Transverse colon (tissue), 4 donors: Measurements from ENCODE around the gene BIN2. TPM values are rescaled to one million over a fixed set of nuclear protein-coding genes. Genes with fewer than 3 reads are reported as not detected.
"Not testable (repeated sequence)": the region's sequence is repeated elsewhere in the genome, so short reads cannot be mapped to it uniquely, and the experiment has no call there.

Experiments used
- DNase-seq: peaks from one replicate; pipeline ENCODE4 v3.0.0-alpha.2; 2019
- H3K27ac ChIP-seq, 4 donors: fragments of 200-600 bp; sonication (generic); 2 replicates each; pipeline ENCODE4 v1.5.1; 2016 to 2018; ENCODE audit warnings: inconsistent platforms in 4 of 4
- H3K27me3 ChIP-seq: fragments of 200-600 bp; sonication (generic); 2 replicates; pipeline ENCODE4 v1.5.1; 2017; ENCODE audit warnings: inconsistent platforms
- H3K36me3 ChIP-seq, 4 donors: fragments of 200-600 bp; sonication (generic); 2 replicates each; pipeline ENCODE4 v1.5.1; 2017 to 2019; ENCODE audit warnings: inconsistent platforms in 4 of 4
- H3K4me1 ChIP-seq, 4 donors: fragments of 200-600 bp; sonication (generic); 2 replicates each; pipeline ENCODE4 v1.5.1; 2017 to 2020; ENCODE audit warnings: inconsistent platforms in 4 of 4
- H3K4me3 ChIP-seq, 4 donors: fragments of 200-600 bp; sonication (generic); 1 replicate in 1 of 4; 2 replicates in 3 of 4; pipeline versions ENCODE4 v1.5.1 to v1.6.1; 2017 to 2019; ENCODE audit warnings: inconsistent platforms in 4 of 4
- H3K9me3 ChIP-seq, 2 donors: fragments of 200-600 bp; sonication (generic); 2 replicates each; pipeline ENCODE4 v1.5.1; 2017 to 2019; ENCODE audit warnings: inconsistent platforms in 2 of 2
- CTCF ChIP-seq, 5 experiments: fragments of 200-600 bp in 3 of 5; fragments of 450-650 bp in 2 of 5; sonication (generic) in 3 of 5; IDR thresholded peaks; 1 replicate in 2 of 5; 2 replicates in 3 of 5; pipeline ENCODE4 v1.5.1; 2016 to 2017; ENCODE audit warnings: antibody characterized with exemption in 5 of 5, inconsistent platforms in 3 of 5, mild to moderate bottlenecking in 2 of 5, moderate library complexity in 1 of 5
- EP300 ChIP-seq: sonication (generic); formaldehyde crosslinking; IDR thresholded peaks from one replicate; pipeline ENCODE4 v1.6.1; 2017; ENCODE audit warnings: antibody characterized with exemption, low read depth
- POLR2A ChIP-seq: fragments of 450-650 bp; IDR thresholded peaks from one replicate; pipeline ENCODE4 v1.6.1; 2016; ENCODE audit warnings: antibody characterized with exemption, mild to moderate bottlenecking, moderate library complexity
- POLR2AphosphoS5 ChIP-seq, 3 donors: sonication (generic); formaldehyde crosslinking; IDR thresholded peaks; one replicate each; pipeline ENCODE4 v1.6.1; 2016; ENCODE audit warnings: antibody characterized with exemption in 3 of 3
- WGBS, 2 donors: methylation state at CpG; one replicate each; pipeline ENCODE4 v1.1.5; 2018; ENCODE audit warnings: low coverage in 1 of 2; 5-methylcytosine and 5-hydroxymethylcytosine counted together
- in situ Hi-C, 4 donors: fragments of 200-750 bp; cut with MboI; loops; one replicate each; pipeline versions ENCODE4 v1.15.0 to v1.15.1; 2017; ENCODE audit warnings: low sequenced_read_pairs in 3 of 4, low pct_ligation_motif_present in 1 of 4, low pct_unique_long_range_greater_than_20kb in 1 of 4
- intact Hi-C: fragments of 100-400 bp; cut with DNase I; formaldehyde crosslinking; loops from one replicate; pipeline ENCODE4 v1.15.1; 2023; ENCODE audit warnings: low total_unique reads
- total RNA-seq, 4 donors: library from RNA; depleted of rRNA; stranded (reverse); fragments of >200 nt; gene quantifications; one replicate each; pipeline ENCODE4 v1.1.0, GENCODE V29; 2016

Gene BIN2
- total RNA-seq, 4 donors from 2014 or later, result 4.0 to 28.8 (median 9.0) TPM

DNA sequence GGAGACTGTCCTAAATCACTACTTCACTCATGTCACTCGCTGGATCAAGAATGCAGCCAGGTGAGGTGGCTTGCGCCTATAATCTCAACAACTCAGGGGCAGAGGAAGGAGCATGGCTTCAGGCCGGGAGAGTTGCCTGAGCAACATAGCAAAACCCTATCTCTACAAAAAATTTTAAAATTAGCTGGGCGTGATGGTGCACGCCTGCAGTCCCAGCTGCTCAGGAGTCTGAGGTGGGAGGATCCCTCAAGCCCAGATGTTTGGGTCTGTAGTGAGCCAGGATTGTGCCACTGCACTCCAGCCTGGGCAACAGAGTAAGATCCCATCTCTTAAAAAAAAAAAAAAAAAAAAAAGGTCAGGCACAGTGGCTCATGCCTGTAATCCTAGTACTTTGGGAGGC lies 59.7 kb downstream of the BIN2 start:
- Histone ChIP-seq H3K27ac (no peak overlapping the region), H3K4me1 (peaks cover 0 to 23% (median 8%) of the 10 kb centered on the region in 4 donors), H3K4me3 (no peak overlapping the region), H3K27me3 (no peaks in the 10 kb centered on the region), H3K36me3 (no peaks in the 10 kb centered on the region), H3K9me3 (no peaks in the 10 kb centered on the region)
- WGBS, 2 donors, result 87% methylated on average over 5 of the region's 5 CpGs; no CpG with 5 or more reads in 1 of the 2 donors
- no peak for DNase-seq
- intact Hi-C loops, result no loop called here
- TF ChIP-seq POLR2A, result no peak
- no peak for TF ChIP-seq POLR2AphosphoS5 (IDR thresholded peaks at IDR 0.05)
- no peak for TF ChIP-seq CTCF (IDR thresholded peaks at IDR 0.05)
- no peak for TF ChIP-seq EP300
- in situ Hi-C loops, result loop anchor here in 1 of 4 donors (10.0 kb wide), 1 partner anchor 71 kb away; no protein-coding TSS in a partner anchor

- Histone ChIP-seq H3K36me3 (no peaks in the 10 kb centered on the region), H3K27ac (peak overlapping the region in 3 of 4 donors; percentile 7 to 52 (median 38)), H3K4me1 (peaks cover 0 to 23% (median 8%) of the 10 kb centered on the region in 4 donors), H3K4me3 (no peak overlapping the region), H3K27me3 (no peaks in the 10 kb centered on the region), H3K9me3 (no peaks in the 10 kb centered on the region)
- in situ Hi-C loops, result loop anchor here in 1 of 4 donors (10.0 kb wide), 1 partner anchor 71 kb away; no protein-coding TSS in a partner anchor
- TF ChIP-seq CTCF (IDR thresholded peaks at IDR 0.05) (no peak), POLR2AphosphoS5 (IDR thresholded peaks at IDR 0.05) (no peak), EP300 (no peak), POLR2A (no peak)
- no peak for DNase-seq
- WGBS, 2 donors, result 94 to 100% methylated on average over 3 of the region's 3 CpGs
- intact Hi-C loops, result no loop called here
Measured at GRCh38 chr12:51263341-51263740, 60.6 kb downstream of the BIN2 start.

GRCh38 chr12:51262758-51263177 lies 61.2 kb downstream of the BIN2 start:
- 7 to 28% methylated on average over 2 to 7 of the region's 7 CpGs for WGBS, 2 donors
- intact Hi-C loops, result no loop called here
- in situ Hi-C loops, result loop anchor here in 1 of 4 donors (10.0 kb wide), 1 partner anchor 72 kb away; no protein-coding TSS in a partner anchor
- H3K4me3 ChIP-seq, result no peak overlapping the region
- peaks cover 0 to 23% (median 8%) of the 10 kb centered on the region in 4 donors for H3K4me1 ChIP-seq
- no peaks in the 10 kb centered on the region for H3K9me3 ChIP-seq
- H3K27ac ChIP-seq, result peak overlapping the region in 3 of 4 donors; percentile 7 to 52 (median 38)
- H3K27me3 ChIP-seq, result no peaks in the 10 kb centered on the region
- H3K36me3 ChIP-seq, result no peaks in the 10 kb centered on the region
- no peak for TF ChIP-seq POLR2A
- TF ChIP-seq CTCF (IDR thresholded peaks at IDR 0.05), result peak; percentile 25 to 67 (median 47)
- peak; percentile 79 for DNase-seq

GRCh38 chr12:51259600-51259999 lies 64.4 kb downstream of the BIN2 start:
- DNase-seq, H3K36me3 ChIP-seq, H3K27ac ChIP-seq, intact Hi-C loops, H3K27me3 ChIP-seq, H3K4me3 ChIP-seq, H3K9me3 ChIP-seq: not testable (repeated sequence)
- 95% methylated on average over 1 of the region's 1 CpG; no CpG with 5 or more reads in 1 of the 2 donors for WGBS, 2 donors
- peaks cover 0 to 14% (median 5%) of the 10 kb centered on the region in 4 donors for H3K4me1 ChIP-seq
- in situ Hi-C loops, result loop anchor here in 1 of 4 donors (10.0 kb wide), 1 partner anchor 105 kb away; no protein-coding TSS in a partner anchor

- TF ChIP-seq CTCF (IDR thresholded peaks at IDR 0.05) (no peak), POLR2AphosphoS5 (IDR thresholded peaks at IDR 0.05) (no peak), EP300 (no peak), POLR2A (no peak)
- Histone ChIP-seq H3K4me1 (no peaks in the 10 kb centered on the region), H3K36me3 (peaks cover 0 to 3% (median 0%) of the 10 kb centered on the region in 4 donors), H3K9me3 (no peaks in the 10 kb centered on the region), H3K27me3 (no peaks in the 10 kb centered on the region), H3K4me3 (no peak overlapping the region), H3K27ac (no peak overlapping the region)
- WGBS, 2 donors, result 86 to 87% methylated on average over 4 of the region's 4 CpGs
- intact Hi-C loops (no loop called here), in situ Hi-C loops (loop anchor here in 1 of 4 donors (10.0 kb wide), 1 partner anchor 100 kb away; no protein-coding TSS in a partner anchor)
- DNase-seq, result no peak
Measured at GRCh38 chr12:51254536-51254935, 69.4 kb downstream of the BIN2 start.
